Effector CD8-positive, alpha-beta T cell (primary cell): ENCODE data around the gene CHMP1A.
"Not testable (repeated sequence)": the region's sequence is repeated elsewhere in the genome, so short reads cannot be mapped to it uniquely, and the experiment has no call there.

Source experiments
- DNase-seq: peaks from one replicate; lab custom pipeline; 2025; lab: John Stamatoyannopoulos, UW

Gene CHMP1A

GRCh38 chr16:89658221-89658879 is 842 bp upstream of the CHMP1A start:
- DNase-seq = no peak

DNA sequence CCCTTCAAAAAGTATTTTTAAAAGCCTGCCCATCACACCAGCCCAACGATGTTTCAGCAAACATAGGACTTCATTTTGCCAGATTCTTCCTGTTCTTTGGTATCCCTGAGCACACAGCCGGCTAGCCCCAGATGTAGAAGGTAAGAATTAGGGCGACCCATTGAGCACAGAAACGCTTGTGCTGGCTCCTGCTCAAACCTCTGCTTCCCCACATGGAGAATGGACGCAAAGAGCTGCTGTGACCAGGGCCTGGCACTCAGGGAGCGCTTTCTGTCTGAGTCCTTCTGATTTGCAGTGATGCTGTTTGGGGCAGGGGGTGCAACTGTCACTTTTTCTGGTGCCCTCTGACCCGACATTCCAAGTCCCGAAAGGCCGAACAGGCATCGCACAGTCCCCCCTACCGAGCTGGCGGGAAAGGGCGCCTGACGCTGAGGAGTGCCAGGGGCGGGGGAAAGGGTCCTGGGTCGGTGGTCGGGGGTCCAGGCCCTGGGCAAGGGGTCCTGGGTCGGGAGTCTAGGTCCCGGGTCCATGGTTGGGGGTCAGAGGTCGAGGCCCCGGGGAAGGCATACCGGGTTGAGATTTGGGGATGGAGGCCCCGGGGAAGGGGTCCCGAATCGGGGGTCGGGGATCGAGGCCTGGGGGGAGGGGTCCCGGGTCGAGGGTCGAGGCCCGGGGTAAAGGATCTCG is 930 bp downstream of the CHMP1A start:
- no peak for DNase-seq

GRCh38 chr16:89655062-89655643 is 2.4 kb downstream of the CHMP1A start:
- DNase-seq = no peak

- no peak for DNase-seq
These were observed 3.7 kb downstream of the CHMP1A start for GRCh38 chr16:89653656-89654295.

DNA sequence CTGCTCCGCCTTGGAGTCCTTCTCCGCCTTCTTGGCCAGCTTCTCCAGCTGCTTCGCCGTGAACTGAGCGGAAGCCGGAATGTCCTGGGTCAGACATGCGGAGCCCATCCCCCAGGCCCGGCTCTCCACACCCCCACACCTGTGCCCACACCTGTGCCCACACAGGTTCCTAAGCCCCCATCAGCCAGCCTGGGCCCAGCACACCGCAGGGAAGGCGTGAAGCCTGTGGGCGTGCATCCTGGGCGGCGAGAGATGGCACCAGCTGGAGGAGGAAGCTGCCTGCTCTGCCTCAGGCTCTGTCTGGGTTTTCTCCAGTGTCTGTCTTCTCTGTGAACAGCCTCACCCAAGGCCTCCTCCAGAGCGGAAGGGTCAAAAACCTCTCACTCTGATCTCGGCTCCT is 5.9 kb downstream of the CHMP1A start:
- no peak for DNase-seq

DNA sequence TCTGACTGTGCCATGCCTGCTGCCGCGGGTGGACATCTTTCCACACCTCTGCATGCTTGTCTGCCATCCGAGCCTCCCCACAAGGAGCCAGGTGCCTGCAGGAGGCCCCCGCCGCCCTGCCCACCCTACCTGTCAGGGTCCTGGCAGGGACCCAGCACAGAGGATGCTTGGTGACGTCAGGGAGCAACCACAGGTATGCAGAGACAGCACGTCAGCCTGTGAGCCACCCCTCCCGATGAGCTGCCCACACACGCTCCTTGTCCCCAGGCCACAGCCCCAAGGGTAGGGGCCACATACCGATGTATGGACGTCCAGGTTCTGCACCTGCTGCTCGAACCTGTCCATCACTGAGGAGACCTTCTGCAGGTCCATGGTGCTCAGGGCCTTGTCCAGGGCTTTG is 10.6 kb downstream of the CHMP1A start:
- DNase-seq = no peak

- no peak for DNase-seq
These were observed 11.2 kb downstream of the CHMP1A start for GRCh38 chr16:89646270-89646669.

- no peak for DNase-seq
These were observed 12.4 kb downstream of the CHMP1A start for GRCh38 chr16:89645122-89645521.

DNA sequence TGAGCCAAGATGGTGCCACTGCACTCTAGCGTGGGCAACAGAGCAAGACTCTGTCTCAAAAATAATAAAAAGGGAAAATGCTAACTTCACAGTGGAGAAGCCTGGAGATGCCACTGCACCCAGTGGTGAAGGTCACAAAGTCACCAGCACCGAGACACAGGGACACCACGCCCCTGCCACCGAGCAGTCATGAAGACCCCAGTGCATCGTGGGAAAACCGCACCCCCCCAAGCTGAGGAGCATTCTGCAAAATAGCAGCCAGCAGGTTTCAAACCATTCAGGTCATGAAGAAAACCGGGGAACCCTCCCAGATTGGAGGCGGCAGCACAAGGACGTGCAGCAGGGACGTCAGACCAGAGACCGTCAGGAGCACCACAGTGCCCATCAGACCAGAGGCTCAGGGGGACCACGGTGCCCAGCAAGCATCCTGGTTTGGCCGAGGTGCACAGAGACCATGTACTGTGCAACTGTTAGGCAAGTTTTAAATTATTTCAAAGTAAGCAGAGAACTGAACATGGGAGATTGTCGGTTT is 13.7 kb downstream of the CHMP1A start:
- DNase-seq = no peak

- DNase-seq = no peak
These were observed 14.9 kb downstream of the CHMP1A start for GRCh38 chr16:89642574-89642973.

DNA sequence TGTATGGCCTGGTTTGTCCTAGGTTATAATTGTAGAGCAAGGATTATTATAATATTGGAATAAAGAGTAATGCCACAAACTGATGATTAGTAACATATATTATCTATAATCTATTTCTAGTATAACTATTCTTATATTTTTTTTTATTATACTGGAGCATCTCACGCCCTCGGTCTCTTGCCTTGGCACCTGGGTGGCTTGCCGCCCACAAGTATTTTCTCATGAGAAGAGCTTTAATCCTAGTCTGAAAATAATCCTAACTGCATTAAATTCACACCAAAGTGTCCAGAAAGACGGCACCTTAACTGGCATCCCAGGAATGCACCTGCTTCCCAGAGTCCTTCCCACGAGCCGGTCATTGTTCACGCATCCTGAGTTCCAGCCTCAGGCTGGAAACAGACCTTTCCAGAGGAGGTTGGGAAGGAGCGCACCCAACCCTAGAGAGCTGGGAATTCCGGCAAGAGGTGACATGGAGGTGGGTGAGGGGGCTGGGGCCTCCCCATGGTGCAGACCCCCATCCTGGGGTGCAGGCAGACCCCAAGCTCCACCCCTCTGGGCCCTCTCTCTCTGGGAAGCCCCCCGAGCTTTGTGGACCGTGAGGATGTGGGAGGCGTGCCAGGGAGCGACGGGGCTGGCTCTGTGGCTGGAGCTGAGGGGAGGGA is 15.9 kb downstream of the CHMP1A start:
- no peak for DNase-seq

DNA sequence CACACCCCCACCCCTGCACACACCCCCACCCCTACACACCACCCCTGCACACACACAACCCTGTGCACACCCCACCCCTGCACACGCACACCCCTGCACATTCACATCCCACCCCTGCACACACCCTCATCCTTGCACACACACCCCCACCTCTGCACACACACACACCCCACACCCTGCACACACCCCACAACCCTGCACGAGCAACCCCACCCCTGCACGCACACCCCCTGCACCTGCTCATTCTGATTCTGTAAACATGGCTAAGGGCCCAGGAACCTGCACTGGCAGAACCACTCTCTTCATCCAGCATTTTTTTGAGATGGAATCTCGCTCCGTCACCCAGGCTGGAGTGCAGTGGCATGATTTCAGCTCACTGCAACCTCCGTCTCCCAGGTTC is 18.1 kb downstream of the CHMP1A start:
- DNase-seq = no peak

DNA sequence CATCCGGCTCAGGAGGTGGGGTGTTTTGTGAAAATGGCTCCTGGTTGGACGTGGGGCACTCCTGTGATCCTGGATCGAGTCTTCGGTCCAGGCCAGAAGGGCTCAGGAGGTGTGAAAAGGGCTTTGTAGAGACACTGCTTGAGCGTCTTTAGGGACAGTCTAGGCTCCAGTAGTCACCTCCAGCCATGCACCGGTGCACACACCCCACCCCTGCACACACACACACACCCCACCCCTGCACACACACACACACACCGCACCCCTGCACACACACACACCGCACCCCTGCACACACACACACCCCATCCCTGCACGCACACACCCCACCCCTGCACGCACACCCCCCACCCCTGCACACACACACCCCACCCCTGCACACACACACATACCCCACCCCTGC is 19.1 kb downstream of the CHMP1A start:
- DNase-seq = no peak

DNA sequence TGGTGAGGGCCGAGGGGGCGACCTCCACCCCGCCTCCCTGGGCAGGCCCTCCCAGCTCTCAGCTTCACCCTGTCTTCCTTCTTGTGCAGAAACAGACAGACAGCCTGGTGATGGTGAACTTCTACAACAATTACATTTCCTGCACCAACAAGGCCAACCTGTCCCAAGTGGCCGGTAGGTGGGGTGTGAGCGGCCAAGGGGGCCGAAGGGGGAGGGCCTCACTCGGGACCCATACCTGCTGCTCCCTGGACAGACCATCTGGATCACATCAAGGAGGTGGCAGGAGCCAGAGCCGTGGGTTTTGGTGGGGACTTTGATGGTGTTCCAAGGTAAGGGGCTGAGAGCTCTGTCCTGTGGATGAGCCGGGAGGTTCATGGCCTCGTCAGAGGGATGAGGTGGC is 20.1 kb downstream of the CHMP1A start:
- DNase-seq = no peak

DNA sequence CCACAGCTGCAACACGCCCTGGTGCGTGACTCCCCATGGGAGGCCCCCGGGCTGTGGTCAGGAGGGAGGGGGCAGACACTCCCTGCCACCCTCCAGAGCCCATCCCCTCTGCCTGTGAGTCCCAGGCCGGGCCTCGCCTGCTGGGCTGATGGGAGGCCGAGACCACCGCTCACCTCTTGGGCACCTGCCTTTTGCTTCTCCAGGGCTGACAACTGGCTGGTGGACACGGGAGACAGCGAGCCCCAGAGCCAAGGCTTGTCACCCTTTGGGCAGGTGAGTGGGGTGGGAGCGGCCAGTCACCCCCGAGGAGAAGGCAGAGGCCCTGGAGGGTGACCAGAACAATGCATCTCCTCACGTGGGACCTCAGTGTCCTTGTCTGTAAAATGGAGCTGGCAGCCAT is 20.8 kb downstream of the CHMP1A start:
- DNase-seq = no peak

GRCh38 chr16:89634463-89635385 is 22.8 kb downstream of the CHMP1A start:
- not testable (repeated sequence) for DNase-seq

DNA sequence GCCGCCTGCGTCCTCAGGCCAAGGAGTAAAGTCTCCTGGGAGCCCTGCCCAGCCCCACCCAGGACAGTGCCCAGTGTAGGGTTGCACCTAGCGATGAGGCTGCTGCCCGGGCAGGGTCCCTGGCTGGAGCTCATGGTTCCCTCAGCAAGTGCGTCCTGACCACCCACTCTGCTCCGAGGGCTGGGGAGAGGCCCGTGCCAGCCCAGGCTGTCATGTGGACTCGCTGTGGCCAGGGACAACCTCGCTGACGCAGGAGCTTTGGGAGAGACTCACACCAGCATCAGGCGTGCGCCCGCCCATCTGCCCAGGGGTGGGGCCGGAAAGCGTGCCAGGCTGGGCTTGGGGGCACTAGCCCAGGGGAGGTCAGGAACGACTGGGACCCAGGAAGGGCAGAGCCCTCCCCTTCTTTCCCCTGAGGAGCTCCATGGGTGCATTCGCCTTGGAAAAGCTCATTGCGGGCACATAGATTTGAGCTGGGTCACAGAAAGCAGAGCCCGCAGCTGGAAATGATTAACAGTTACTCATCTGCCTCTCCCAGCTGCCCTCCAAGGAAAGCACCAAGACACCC is 24.4 kb downstream of the CHMP1A start:
- DNase-seq = no peak

- DNase-seq = no peak
These were observed 27.5 kb downstream of the CHMP1A start for GRCh38 chr16:89629827-89630610.

DNA sequence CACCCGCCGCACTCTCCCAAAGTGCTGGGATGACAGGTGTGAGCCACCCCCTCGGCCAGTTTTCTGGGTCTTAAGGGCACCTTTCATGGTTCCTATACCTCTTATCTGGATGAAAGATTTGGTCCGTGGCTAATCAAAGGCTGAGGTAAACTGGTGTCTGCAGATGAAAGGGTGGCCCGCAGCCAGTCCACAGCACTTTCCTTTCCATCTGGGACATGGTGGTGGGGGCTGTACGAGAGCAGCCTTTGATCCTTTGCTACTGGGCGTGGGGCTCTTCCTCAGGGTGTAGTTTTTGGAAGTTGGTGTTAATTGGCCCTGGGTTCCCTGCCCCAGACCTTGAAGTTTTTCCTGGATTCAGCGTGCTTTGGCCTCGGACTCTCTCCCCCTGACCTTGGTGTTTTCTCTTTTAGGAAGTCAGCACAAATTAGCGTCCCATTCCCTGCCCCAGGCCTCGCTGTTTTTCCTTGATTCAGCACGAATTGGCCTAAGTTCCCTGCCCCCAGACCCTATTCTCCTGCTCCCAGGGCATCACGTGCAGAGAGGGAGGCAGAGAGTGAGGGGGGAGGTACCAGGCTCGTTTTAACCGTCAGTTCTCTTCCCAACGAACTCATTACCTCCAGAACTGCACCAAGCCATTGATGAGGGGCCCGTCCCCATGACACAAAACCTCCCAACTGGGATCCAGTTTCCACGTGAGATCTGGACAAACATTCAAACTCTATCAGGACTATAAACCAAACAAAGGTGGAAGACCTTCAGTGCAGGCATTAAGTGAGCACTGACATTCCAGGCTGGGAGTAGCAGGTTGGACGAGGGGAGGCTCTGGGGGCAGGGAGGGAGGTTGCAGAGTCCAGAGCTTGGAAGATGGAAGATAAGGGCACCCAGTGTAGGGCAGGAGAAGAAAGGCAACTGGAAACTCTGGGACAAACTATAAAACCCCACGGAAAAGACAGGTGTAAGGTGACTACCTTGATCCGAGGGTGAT is 32.4 kb downstream of the CHMP1A start:
- no peak for DNase-seq
